ENCODE data around the gene ST7.

Gene ST7

DNA sequence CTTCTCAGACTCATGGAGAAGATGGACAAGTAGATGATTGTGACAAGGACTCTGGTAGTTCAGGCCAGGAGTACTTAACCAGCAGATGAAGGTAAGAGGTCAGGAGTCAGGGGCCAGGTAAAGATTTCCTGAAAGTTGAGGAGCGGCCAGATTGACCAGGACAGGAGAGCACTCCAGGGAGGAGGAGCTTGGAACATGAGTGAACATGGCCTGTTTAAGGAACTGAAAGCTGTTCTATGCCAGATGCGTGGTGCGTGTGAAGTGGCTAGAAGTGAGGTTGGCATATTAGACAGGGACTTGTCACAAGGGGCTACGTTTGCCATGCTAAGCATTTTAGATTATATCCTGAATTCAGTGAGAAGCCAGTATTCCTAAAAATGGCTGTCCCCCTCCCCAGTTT, 212.4 kb downstream of the ST7 start:
- no peak for DNase-seq

DNA sequence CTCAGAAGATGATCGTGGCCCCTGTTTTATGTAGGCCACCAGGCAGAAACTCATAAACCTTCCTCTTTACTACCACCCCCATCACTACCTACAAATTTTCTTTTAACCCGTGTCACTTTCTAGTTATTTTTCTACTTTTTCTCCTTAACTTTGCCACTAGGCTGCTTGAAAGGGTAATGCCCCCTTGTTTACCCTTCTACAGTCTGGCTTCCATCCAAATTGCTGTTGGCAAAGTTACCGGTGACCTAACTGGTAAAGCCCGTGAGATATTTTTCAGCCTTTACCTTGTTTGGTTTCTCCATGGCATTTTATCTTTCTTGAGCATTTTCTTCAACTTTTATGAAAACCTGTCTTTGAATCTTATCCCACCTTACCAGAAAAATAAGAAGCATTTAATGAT, 216.6 kb downstream of the ST7 start:
- DNase-seq, result no peak

DNA sequence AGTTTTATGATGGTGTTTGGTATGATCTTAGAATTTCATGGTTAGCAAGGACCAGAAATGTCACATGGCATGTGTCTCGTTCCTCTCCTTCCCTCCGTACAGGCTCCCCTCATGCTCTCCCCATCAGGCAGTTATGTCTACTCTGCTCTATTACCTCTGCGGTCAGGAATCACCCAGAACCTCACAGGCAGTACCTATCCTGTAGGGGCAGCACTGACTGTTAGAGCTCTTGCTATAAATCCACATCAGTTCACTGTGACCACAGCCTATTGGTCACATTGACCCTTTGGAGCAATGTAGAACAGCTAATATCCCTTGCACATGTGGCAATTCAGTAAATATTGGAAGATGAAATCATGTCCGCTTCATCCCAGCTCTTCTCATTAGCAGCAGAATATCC, 217.8 kb downstream of the ST7 start:
- no peak for DNase-seq

DNA sequence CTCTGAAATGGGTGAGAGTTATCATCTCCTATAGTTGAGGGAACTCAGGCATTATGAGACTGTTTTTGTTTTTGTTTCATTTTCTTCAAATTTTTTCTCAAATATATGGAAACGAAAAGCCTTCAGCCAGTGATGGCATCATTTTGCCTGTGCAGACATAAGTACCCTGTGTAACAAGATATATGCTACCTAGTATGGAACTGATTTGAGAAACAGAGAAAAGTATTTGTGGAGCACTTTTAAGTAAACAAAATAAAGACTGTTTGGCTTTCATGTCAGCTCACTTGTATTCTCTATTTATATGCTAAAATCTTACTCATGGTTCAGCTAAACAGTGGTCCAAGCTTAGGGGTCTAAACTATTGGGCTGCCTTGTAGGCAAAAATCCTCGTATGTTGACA, 219.0 kb downstream of the ST7 start:
- DNase-seq, result no peak

DNA sequence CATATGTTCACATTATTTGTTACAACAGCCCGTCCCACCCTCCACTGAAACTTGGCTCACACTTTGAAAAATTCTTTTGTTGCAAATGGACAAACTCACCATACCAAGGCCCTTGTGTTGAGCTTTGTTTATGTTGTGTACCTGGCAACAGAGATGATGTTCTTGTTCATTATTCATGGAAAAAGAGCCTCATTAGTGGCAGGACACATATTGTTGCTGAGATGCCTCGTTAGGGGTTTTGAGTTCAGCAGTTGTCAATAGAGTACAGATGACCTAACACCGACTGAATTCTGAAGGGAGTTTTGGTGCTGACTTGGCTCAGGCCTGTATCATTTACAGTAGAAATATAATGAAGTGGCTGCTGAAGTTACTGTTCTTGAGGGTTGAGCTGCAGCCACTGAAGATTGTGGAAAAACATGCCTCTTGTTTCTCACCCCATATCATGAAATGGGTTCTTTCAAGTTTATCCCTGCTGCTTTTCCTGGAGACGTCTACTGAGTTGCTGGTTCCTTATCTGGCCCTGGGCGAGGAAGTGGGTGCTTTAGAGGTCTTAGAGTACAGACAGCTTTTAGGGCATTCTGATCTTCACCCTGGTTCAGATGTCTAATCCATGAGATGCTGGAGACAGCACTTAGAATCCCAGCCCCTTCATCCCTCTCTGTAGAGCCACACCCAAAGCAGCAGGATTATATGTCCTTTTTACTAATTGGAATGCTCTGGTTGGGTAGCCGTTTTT, 219.9 kb downstream of the ST7 start:
- no peak for DNase-seq

DNA sequence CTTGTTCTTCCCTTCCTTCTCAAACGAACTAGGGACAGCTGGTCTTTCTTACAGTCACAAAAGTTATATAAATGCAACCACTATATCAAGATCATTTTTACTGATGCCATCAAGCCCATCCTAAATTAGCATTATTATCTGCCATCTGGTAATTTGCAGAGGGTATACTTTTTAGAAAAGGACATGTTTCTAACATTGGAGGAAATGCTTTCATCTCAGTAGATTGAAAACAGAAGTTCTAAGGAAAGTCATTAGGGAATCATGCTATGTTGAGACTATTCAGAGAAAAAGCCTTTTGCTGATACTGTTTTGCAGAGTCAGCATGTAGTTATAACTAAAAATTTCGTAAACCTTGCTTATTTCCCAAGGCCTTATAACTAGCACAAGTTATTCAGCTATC, 222.9 kb downstream of the ST7 start:
- DNase-seq, result no peak

DNA sequence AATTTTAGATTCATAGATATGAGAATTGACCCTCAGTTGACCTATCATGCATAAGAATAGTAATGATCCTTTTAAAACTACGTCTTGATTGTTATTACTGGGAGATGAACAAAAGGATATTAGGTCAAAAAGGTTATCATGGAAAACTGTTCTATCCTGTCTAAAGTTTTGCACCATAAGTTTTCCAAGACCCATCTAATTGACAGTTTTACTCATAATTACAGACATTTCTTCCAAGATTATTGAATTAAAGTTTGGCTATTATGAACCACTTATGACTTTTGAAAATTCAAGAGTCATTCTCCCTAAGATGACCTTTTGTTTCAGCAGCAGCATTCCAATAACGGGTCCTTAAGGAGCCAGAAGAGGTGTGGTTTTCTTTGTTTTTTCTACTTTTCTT, 225.3 kb downstream of the ST7 start:
- DNase-seq, result no peak

DNA sequence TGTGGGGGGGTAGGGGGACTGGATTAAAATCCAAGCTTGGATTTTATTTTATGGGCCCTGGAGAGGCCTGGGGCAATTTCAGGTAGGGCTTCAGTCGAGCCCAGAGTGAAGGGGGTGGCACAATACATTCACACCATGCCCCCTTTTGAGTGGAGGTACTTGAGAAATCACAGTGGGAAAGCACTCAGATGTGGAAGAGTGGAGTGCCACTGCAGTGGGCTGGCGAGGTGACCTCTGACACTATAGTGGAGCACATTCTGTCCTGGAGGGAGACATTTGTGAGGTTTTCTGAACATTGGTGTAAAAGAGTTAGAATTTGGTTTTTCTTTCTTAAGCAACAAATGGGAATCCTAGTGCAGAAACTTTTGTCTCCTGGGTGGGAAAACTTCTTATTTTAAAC, 226.4 kb downstream of the ST7 start:
- no peak for DNase-seq

DNA sequence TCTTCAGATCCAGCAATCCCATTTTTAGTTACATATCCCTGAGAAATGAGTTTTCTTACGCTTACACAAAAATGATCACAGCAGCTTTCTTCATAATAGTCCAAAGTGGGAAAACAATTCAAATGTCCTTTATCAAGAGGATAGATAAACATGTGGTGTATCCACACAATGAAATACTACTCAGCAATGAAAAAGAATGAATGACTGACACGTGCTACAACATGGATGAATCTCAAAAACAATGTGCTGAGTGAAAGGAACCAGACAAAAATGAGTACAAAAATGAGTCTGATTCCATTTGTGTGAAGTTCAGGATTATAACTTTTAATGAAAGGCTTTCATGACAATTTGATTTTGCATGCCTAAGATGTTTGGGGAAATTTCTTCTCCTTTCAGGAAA, 230.4 kb downstream of the ST7 start:
- DNase-seq, result no peak

DNA sequence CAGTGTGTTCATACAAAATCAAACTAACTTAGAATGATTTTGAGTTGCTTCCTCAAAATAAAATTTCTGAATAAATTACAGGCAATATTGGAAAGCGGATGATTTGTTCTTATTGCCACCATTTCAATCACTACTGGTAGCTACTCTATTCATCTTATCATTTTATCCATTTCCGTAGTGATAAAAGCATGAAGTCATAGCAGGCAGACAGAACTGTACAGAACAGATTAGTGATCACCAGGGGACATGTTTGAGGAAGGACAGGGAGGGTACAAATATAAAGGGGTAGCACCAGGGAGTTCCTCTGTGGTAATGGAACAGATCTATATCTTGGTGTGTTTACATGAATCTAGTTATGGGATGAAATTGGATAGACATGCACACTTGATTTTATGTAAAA, 231.1 kb downstream of the ST7 start:
- no peak for DNase-seq

DNA sequence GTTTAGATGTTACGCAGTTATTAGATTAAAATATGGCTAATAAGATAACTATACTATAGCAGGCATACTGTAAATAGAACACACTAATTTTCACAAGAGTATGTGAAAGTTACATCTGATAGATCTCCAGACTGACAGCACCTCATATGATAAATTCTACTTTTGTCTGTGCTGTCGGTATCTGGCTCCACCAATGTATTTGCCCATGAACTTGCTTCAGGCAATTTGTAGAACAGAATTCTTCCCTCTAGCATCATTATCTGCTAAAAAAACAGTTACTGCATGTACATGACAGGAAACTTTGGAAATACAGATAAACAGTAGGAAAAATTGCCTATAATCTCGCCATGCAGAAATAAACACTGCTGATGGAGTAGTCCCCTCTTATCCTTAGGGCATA, 231.8 kb downstream of the ST7 start:
- DNase-seq, result no peak

DNA sequence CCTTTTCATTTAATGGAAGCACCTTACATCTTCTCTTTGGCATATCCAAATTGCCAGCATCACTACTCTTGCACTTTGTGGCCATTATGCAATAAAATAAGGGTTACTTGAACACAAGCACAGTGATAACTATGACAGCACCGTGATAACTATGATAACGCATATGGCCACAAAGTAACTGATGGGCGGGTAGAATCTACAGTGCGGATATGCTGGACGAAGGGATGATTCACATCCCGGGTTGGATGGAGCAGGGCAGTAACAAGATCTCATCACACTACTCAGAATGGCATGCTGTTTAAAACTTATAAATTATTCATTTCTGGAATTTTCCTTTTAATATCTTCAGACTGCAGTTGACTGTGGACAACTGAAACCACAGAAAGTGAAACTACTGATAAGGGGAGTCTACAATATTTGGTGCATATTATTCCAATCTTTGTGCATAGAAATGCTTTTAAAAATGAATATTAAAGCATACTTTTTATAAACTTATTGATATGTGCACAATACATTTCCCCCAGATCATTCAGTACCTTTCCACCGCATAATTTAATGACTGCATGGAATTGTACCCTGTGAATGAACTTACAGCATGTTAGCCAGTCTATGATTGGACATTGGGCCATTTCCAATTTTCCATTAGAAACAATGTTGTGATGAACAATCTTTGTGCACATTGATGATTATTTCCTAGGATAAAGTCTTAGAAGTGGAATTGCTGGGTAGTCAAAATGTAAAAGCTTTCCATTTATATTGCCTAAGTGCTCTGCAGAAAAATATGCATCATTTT, 233.1 kb downstream of the ST7 start:
- no peak for DNase-seq

DNA sequence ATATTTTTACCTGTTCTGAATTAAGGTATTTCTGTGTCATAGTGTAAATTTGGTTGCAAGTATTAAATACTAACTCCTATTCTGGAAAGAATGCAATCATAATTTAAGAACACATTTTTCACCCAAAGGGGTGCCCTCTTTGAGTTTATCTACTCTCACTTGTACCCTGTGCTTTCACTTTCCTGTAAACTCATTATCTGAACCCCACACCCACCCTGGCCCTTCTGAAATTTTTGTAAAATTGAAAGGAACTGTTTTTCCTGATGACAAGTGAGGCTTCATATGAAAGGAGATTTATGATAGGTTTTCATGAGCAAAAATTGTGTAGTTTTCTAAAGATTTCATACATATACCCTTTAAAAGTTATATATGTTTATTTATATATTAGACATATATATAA, 235.1 kb downstream of the ST7 start:
- DNase-seq, result no peak

DNA sequence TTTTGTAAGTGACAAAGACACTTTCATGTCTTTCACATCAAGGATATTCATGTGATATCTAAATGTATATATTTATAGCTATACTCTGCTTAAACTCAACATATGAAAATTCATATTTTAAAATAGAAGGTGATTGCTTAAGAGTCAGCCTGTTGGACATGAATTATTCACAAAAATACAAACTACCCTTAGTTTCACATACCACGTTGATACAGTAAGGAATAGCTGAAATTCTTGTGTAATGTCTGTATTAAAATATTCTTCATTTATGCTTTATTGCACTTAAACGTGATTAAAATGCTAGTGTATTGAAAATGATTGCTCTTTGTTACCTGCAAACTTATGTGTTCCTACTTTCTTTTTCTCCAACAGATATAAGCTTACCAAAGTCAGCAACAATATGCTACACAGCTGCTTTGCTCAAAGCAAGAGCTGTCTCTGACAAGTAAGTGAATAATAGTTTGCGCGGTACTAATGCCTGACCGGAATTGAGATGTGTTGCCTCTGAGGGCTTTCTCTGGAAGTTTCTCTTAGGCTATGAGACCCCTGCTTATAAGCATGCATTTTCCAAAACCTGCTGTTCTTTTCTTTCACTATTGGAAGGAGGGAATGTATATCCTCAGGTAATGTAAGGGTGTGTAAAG, 235.8 kb downstream of the ST7 start:
- DNase-seq, result no peak

DNA sequence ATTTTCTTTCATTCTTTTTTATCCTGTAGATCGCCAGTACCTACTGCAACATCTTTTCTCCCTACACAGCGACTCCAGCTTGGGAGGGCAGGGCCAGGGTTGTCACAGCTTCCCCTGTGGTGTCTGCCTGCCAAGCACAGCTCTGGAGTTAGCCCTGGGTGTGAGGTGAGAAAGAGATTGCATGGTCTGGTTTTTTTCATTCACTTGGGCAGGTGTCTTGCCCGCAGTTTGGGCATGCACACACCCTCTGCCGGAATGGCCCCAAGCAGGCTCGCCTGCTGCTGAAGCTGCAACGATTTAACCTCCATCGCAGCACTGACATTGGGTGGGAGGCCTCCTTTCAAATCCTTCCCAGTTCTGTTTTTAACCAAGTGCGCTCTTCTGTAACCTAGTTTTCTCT, 236.8 kb downstream of the ST7 start:
- no peak for DNase-seq

DNA sequence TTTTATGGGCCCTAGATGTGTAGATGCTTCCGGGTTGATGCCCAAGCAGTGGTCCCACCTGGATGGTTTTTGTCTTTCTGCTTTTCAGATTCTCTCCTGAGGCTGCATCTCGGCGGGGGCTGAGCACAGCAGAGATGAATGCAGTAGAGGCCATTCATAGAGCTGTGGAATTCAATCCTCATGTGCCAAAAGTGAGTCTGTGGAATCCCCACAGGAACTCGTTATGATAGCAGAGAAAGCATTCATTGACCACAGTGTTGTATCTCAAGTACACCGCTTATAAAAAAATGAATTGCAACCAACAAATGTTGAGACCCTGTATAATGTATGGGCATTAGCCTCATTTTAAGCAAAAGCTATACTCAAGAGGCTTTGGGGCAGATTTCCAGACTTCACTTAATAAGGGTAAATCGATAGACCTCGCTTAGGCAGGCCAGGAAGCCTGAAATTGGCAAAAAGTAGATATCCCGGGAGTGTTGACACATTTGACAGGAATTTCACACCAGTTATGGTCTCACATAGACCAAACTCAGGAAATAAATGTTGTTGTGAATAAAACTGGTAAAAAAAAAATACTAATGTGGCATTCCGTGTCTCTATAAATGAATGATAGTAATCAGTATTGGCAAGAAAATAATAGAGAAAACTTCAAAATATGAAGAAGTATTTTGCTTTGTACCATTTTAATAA, 237.6 kb downstream of the ST7 start:
- DNase-seq, result no peak

DNA sequence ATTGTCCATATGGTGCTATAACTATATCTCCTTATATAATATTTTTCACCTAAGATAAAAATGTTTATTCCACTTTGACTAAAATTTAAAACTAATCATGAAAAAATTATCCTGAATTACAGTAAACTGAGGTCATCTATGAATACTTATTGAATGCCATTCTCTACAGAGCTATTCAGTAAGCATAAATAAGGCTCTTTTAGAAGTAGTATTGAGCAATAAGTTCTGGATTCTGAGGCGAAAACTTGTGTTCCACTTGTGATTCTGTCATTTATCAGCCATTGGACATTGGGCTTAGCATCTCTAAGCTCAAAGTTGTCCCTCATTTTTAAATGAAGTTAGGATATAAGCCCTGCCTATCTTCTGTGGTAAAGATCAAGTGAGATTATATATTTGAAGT, 238.8 kb downstream of the ST7 start:
- no peak for DNase-seq

DNA sequence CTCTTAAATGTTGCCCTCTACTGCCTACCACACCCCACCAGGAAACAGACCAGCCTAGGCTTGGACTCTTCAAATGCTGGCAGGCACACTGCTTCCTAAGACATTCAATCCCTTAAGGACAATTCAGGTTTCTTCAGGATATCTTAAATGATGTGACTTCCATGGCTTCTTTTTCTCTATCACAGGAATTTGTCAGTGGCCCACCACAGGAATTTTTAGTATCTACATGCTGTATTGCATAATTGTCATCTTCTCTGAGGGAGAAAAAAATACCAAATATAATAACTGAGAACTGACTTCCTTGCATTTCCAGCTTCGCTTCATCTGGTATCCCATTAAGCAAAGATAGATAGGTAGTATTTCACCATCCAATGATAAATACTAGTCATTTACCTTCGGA, 240.3 kb downstream of the ST7 start:
- DNase-seq, result no peak

DNA sequence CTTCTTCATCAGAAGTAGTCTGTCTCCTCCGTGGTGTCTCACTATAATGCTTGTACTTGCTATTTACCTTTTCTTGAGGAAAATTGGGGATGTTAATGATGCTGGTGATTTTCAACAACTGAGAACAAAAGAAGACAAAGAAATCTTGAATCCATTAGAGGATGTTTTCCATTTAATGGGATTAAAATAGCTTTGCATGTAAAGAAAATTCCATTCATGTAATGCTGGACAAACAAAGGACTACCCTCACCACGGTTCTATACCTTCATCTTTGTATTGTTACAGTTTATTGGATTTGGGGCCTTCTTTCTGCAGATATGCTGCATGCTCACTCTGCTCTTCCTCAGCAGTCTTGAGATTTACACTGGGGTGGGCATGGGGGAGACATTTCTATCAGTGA, 241.1 kb downstream of the ST7 start:
- DNase-seq, result no peak

DNA sequence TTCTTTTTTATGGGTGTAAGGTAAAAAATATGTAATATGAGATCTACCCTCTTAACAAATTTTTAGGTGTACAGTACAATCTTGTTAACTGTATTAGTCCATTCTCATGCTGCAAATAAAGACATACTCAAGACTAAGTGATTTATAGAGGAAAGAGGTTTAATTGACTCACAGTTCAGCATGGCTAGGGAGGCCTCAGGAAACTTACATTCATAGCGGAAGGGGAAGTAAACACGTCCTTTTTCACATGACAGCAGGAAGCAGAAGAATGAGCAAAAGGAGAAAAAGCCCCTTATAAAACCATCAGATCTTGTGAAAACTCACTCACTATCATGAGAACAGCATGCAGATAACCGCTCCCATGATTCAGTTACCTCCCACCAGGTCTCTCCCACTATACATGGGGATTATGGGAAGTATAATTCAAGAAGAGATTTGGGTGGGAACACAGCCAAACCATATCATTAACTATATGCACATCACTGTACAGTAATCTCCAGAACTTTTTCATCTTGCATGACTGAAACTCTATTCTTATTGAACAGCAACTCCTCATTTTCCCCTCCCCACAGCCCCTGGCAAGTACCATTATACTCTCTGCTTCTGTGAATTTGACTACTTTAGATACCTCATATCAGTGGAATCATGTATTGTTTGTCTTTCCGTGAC, 242.2 kb downstream of the ST7 start:
- no peak for DNase-seq

DNA sequence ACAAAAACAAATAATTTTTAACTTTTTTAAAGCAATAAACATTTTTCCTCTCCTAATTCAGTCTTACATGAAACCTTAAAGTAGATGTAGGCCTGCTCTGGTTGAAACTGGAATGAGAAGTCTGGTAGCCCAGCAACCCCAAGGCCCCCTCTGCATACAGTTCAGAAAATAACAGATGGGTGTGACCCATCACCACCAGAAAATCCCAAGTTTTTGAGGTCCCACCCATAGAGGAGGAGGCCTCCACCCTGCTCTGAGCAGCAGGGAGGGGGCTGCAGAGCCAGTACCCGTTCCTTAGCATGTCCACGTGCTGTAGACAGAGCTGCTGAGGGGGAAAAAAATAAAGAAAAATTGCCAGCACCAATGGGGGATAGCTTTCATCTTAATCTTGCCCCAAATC, 246.8 kb downstream of the ST7 start:
- DNase-seq, result no peak

DNA sequence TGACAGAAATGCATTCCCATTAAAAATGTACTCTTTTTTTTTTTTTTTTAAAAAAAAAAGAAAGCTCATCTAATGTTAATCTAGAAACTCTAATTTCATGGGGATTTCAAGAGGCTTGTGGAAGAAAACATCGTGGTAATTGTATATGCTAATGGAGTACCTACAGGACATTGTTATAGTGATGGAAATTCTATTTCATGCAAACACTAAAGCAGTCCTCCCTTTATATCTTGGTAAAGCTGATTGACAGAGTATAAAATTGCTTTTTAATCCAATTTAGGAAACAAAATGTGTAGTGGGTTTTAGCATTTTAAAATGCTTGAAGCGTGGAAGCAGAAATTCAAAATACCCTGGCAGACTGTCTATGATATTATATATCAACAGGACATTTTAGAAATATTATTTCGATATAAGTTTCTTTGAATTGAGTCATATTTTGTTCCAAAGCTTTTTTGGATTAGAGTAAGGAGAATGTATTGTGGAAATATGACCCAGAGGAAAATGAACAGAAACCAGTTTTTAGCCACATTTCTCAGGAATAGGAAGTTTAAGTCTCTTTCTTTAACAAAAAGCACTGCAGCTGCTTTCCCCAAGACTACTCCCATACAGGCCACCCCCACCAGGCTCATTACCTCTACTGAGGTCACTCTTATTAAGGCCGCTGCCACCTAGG, 247.6 kb downstream of the ST7 start:
- no peak for DNase-seq

DNA sequence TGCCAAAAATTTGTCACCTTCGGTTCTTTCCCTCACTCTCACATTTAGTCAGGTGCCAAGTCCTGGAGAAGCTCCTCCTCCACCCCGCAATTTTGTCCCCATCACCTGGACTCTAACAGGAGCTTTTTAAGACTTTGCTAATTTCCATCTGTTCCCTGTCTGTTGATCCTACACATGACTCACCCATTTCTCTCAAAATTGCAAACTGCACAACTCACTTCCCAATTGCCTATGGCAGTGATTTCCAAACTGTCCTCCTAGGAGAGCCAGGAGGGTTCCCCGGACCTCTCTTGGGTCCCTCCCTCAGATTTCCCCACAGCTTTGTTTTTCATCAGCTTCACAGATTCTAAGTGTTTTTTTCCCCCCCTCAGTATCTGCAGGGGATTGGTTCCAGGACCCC, 249.2 kb downstream of the ST7 start:
- DNase-seq, result no peak

All from left hindlimb (tissue), 1 donor.